Keratinocyte (primary cell): ENCODE data around the gene CALML5. TPM values are rescaled to one million over a fixed set of nuclear protein-coding genes. Genes with fewer than 3 reads are reported as not detected.

ENCODE experiments used
- DNase-seq: peaks from one replicate; pipeline ENCODE4 v3.0.0-alpha.2; 2011; ENCODE audit warnings: low read depth, missing footprints, low spot score
- FAIRE-seq: peaks from 2 replicates; lab custom pipeline; 2011; peaks lifted over from hg19 to GRCh38; lab: Jason Lieb, UNC
- H2AFZ ChIP-seq: 2 replicates; pipeline ENCODE4 v1.6.0; 2012; ENCODE audit warnings: low read length, control low read depth, inconsistent platforms; ENCODE audit not compliant: control insufficient read depth
- H3K27ac ChIP-seq: 2 replicates; pipeline ENCODE4 v1.5.1; 2011; ENCODE audit warnings: low read length; ENCODE audit not compliant: control insufficient read depth, insufficient read depth
- H3K27me3 ChIP-seq: 3 replicates; pipeline ENCODE4 v1.6.0; 2011; ENCODE audit warnings: low read length; ENCODE audit not compliant: control insufficient read depth, insufficient read depth; ENCODE audit errors: extremely low read depth
- H3K36me3 ChIP-seq, 2 experiments: 2 replicates in 1 of 2; 3 replicates in 1 of 2; pipeline ENCODE4 v1.5.1; 2011; ENCODE audit warnings: low read length in 2 of 2, mild to moderate bottlenecking in 1 of 2; ENCODE audit not compliant: control insufficient read depth in 2 of 2, insufficient read depth in 2 of 2; ENCODE audit errors: extremely low read depth in 1 of 2
- H3K4me1 ChIP-seq: 3 replicates; pipeline ENCODE4 v1.5.1; 2011; ENCODE audit warnings: low read length; ENCODE audit not compliant: control insufficient read depth, insufficient read depth; ENCODE audit errors: extremely low read depth
- H3K4me2 ChIP-seq: 3 replicates; pipeline ENCODE4 v1.6.0; 2011; ENCODE audit warnings: low read depth, low read length; ENCODE audit not compliant: control insufficient read depth, insufficient read depth; ENCODE audit errors: extremely low read depth
- H3K4me3 ChIP-seq, 3 experiments: fragments of 200-600 bp in 1 of 3; sonication (generic) in 1 of 3; 2 replicates in 2 of 3; 3 replicates in 1 of 3; pipeline ENCODE4 v1.5.1; 2011 to 2016; ENCODE audit warnings: low read length in 3 of 3, mild to moderate bottlenecking in 3 of 3, control low read depth in 2 of 3, inconsistent platforms in 1 of 3, low read depth in 1 of 3, mixed read lengths in 1 of 3, mixed run types in 1 of 3, moderate library complexity in 1 of 3; ENCODE audit not compliant: control insufficient read depth in 2 of 3, insufficient read depth in 2 of 3; ENCODE audit errors: extremely low read depth in 1 of 3
- H3K79me2 ChIP-seq: 2 replicates; pipeline ENCODE4 v1.6.0; 2012; ENCODE audit warnings: low read length; ENCODE audit not compliant: control insufficient read depth, insufficient read depth
- H3K9ac ChIP-seq: 3 replicates; pipeline ENCODE4 v1.6.0; 2011; ENCODE audit warnings: low read length; ENCODE audit not compliant: control insufficient read depth, insufficient read depth; ENCODE audit errors: extremely low read depth
- H3K9me1 ChIP-seq: 3 replicates; pipeline ENCODE4 v1.6.0; 2011; ENCODE audit warnings: low read length; ENCODE audit not compliant: control insufficient read depth, insufficient read depth; ENCODE audit errors: extremely low read depth
- H3K9me3 ChIP-seq: 2 replicates; pipeline ENCODE4 v1.5.1; 2012; ENCODE audit warnings: low read depth, low read length; ENCODE audit not compliant: control insufficient read depth
- H4K20me1 ChIP-seq: 3 replicates; pipeline ENCODE4 v1.6.0; 2011; ENCODE audit warnings: low read length; ENCODE audit not compliant: control insufficient read depth, insufficient read depth; ENCODE audit errors: extremely low read depth
- EZH2 ChIP-seq: IDR thresholded peaks from one replicate; pipeline ENCODE4 v1.6.1; 2012; ENCODE audit warnings: inconsistent platforms, mild to moderate bottlenecking, low read length, moderate library complexity
- dilution Hi-C: fragments of 300-500 bp; cut with MboI; formaldehyde crosslinking; loops from one replicate; pipeline ENCODE4 v1.7.0; 2020; ENCODE audit warnings: low sequenced_read_pairs; ENCODE audit not compliant: extremely low pct_ligation_motif_present
- polyA plus RNA-seq, 5 experiments: library from polyadenylated mRNA; depleted of rRNA in 3 of 5; stranded (reverse) in 3 of 5; stranded (forward) in 1 of 5; unstranded in 1 of 5; fragments of >200 nt; gene quantifications; 1 replicate in 1 of 5; 2 replicates in 3 of 5; 3 replicates in 1 of 5; pipeline versions ENCODE4 v1.2.1 to v1.2.3, GENCODE V29; 2011 to 2012; ENCODE audit warnings: missing spikeins in 2 of 5, low read depth in 1 of 5, low replicate concordance in 1 of 5
- TF ChIP-seq, protein P1 (sequence below), 3 experiments: IDR thresholded peaks in 1 of 3; conservative IDR thresholded peaks in 1 of 3; optimal IDR thresholded peaks in 1 of 3; 2 replicates in 2 of 3; 3 replicates in 1 of 3; pipeline versions ENCODE3 to v1.5.1; 2011; ENCODE audit warnings: low read length in 3 of 3, mild to moderate bottlenecking in 3 of 3, moderate library complexity in 2 of 3, control low read depth in 1 of 3, inconsistent platforms in 1 of 3; ENCODE audit not compliant: insufficient read depth in 2 of 3; ENCODE audit errors: extremely low read depth in 1 of 3

CALML5 gene
- polyA plus RNA-seq, 1 donor (not counting 4 experiments of a cell fraction or from before 2014, with no cell fraction given), result 5.7 TPM

DNA sequence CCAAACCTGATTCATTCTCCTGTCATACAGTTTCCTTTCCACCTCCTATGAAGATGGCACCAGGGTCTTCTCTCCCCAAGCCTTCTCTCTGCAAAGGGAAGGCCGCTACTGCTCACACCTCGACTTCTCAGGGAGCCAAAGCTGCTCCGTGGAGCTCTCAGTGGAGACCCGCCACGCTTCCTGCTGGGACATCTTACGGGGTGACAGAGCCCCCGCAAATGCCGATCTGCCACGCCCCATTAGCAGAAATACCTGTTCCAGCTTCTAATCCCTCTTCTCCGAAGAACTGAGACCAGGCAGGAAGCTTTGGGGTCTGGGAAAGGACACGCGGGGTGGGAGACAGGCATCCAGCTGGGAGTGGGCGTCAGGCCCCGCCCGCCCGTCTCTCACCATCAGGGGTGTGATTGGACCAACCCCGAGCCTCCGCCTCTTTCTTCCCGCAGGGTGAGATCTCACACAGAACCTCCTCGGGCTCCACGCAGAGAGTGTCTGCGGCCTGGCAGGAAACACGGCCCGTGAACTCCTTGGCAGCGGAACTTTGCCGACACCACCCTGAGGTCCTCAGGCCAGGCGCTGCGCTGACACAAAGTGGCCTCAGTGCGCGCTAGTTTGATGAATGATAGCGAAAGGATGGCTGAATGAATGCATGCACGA is 12.0 kb upstream of the CALML5 start:
- H3K9ac ChIP-seq, result no peak overlapping the region
- dilution Hi-C loops, result no loop called here
- H3K36me3 ChIP-seq, result no peaks in the 10 kb centered on the region
- H3K9me3 ChIP-seq, result no peaks in the 10 kb centered on the region
- H3K4me3 ChIP-seq, result no peak overlapping the region
- peaks cover 19% of the 10 kb centered on the region for H3K4me1 ChIP-seq
- no peak for FAIRE-seq
- DNase-seq, result no peak
- no peaks in the 10 kb centered on the region for H4K20me1 ChIP-seq
- no peak overlapping the region for H2AFZ ChIP-seq
- no peak for TF ChIP-seq EZH2
- TF ChIP-seq, protein P1, sequence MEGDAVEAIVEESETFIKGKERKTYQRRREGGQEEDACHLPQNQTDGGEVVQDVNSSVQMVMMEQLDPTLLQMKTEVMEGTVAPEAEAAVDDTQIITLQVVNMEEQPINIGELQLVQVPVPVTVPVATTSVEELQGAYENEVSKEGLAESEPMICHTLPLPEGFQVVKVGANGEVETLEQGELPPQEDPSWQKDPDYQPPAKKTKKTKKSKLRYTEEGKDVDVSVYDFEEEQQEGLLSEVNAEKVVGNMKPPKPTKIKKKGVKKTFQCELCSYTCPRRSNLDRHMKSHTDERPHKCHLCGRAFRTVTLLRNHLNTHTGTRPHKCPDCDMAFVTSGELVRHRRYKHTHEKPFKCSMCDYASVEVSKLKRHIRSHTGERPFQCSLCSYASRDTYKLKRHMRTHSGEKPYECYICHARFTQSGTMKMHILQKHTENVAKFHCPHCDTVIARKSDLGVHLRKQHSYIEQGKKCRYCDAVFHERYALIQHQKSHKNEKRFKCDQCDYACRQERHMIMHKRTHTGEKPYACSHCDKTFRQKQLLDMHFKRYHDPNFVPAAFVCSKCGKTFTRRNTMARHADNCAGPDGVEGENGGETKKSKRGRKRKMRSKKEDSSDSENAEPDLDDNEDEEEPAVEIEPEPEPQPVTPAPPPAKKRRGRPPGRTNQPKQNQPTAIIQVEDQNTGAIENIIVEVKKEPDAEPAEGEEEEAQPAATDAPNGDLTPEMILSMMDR (optimal IDR thresholded peaks at IDR 0.05 in 1 of 3, IDR thresholded peaks at IDR 0.05 in 1 of 3, conservative IDR thresholded peaks at IDR 0.05 in 1 of 3; ENCODE audit: extremely low read depth in 1 of 3, insufficient read depth in 2 of 3, low read length in 3 of 3), result no peak
- H3K4me2 ChIP-seq, result peak overlapping the region; percentile 29
- H3K27me3 ChIP-seq, result no peaks in the 10 kb centered on the region
- no peaks in the 10 kb centered on the region for H3K9me1 ChIP-seq
- H3K79me2 ChIP-seq, result no peaks in the 10 kb centered on the region
- no peak overlapping the region for H3K27ac ChIP-seq

- FAIRE-seq, result no peak
- Histone ChIP-seq H3K79me2 (no peaks in the 10 kb centered on the region), H2AFZ (peak overlapping the region; percentile 55), H3K4me2 (peak overlapping the region; percentile 29), H3K27me3 (no peaks in the 10 kb centered on the region), H4K20me1 (no peaks in the 10 kb centered on the region), H3K4me3 (no peak overlapping the region), H3K9ac (no peak overlapping the region), H3K27ac (no peak overlapping the region), H3K36me3 (no peaks in the 10 kb centered on the region), H3K4me1 (peaks cover 19% of the 10 kb centered on the region), H3K9me1 (no peaks in the 10 kb centered on the region), H3K9me3 (no peaks in the 10 kb centered on the region)
- TF ChIP-seq EZH2, result no peak
- TF ChIP-seq, protein P1 (optimal IDR thresholded peaks at IDR 0.05 in 1 of 3, IDR thresholded peaks at IDR 0.05 in 1 of 3, conservative IDR thresholded peaks at IDR 0.05 in 1 of 3; ENCODE audit: extremely low read depth in 1 of 3, insufficient read depth in 2 of 3, low read length in 3 of 3), result no peak
- dilution Hi-C loops, result no loop called here
- no peak for DNase-seq
Measured at GRCh38 chr10:5510281-5511072, 11.1 kb upstream of the CALML5 start.
